GM18520 (cell line): ENCODE measurements around the gene ACBD6.
"Not testable (repeated sequence)": the region's sequence is repeated elsewhere in the genome, so short reads cannot be mapped to it uniquely, and the experiment has no call there.

Experiments
- ATAC-seq: cut with Tn5 transposase; IDR thresholded peaks from one replicate; pipeline ENCODE4 v1.9.1; 2021; ENCODE audit not compliant: unreplicated experiment

ACBD6 gene

DNA sequence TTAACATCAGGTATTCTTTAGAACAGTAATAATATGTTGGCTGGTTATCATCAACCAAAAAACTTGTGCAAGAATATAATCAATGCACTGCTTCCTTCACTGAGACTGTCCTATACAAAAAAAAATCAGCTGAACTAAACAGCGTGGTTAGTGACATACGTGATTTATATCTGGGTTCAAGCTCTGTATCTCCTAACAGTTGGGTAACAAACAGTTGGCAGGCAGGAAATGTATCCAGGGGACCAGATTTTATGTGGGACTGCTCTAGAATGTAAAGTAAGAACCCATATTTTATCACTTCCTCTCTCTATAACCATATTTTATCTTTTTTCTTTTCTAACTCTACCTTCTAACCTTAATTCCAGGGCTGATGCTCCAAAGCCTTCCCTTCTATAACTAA lies 8.0 kb downstream of the ACBD6 start:
- ATAC-seq = no peak

DNA sequence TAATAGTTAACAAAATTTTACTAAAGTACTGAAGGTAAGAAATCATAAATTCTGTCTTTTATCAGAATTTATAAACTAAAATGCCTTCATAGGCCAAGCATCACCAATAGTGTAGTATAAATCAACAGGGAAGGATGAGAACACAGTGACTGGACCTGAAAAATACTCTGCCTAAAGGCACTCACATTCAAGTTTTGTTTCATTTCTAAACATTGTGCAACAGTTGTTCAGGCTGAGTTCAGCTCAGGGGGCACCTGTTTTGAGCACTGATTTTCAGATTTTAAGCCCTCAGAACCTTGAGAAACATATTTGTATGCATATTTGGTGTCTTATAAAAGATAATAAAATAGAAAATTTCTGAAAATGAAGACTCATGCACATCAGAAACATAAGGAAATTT lies 12.4 kb downstream of the ACBD6 start:
- no peak for ATAC-seq

DNA sequence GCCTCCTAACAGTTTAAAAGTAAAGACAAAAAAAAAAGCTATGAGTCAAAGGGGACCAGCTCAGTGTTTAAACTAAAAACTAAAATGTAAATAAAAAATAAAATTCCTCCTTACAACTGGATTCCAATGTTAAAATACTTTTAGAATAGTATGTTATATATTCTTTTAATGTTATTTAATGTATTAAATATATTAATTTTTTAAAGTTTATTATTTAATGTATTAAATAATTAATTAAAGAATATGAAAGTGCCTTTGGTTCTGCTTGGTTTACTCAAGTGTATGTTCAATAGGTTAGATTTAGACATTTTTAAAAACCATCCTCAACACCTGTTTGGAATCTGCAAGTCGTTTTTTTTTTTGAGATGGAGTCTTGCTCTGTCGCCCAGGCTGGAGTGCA lies 13.1 kb downstream of the ACBD6 start:
- no peak for ATAC-seq

DNA sequence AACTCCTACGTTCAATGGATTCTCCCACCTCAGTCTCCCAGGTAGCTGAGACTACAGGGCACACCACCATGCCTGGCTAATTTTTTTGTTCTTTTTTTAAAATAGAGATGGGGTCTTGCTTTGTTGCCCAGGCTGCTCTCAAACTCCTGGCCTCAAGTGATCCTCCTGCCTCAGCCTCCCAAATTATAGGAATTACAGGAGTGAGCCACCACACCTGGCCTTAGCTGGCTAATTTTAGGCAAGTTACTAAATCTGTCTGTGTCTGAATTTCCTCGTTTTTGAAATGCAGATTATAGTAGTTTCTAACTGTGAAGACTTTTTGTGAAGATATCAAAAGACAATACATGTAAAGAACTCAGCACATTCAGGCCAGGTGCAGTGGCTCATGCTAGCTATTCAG lies 13.7 kb downstream of the ACBD6 start:
- no peak for ATAC-seq

DNA sequence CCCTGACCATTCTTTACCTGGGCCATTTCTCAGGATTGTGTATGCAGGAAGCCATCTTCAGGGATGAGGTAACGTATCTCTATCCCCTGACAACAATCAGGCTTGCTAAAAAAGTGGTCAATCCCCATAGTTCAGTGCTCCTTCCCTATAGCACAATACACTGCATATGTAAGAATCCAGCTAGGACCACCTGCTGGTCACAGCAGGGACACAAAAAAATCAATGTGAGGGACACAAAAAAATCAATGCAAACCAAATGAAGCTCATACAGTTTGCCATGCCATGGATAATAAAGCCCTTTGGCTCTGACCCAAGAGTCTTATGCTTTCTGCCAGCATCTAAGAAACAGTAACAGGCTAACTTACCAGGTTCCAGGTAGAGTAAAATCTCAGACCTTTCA lies 16.3 kb downstream of the ACBD6 start:
- ATAC-seq = no peak

DNA sequence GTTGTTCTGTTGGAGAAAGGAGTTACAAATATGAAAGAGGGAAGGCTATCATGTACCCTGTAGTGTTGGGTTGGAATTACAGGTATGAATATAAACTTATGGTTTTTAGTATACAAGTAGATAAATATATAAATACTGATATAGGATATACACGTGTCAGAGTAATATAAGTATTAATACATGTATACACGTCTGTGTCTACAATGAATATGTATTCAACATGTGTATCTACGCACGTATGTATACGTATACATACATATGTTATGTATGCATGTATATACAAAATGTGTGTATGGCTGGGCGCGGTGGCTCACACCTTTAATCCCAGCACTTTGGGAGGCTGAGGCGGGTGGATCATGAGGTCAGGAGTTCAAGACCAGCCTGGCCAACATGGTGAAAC lies 17.9 kb downstream of the ACBD6 start:
- ATAC-seq = no peak

DNA sequence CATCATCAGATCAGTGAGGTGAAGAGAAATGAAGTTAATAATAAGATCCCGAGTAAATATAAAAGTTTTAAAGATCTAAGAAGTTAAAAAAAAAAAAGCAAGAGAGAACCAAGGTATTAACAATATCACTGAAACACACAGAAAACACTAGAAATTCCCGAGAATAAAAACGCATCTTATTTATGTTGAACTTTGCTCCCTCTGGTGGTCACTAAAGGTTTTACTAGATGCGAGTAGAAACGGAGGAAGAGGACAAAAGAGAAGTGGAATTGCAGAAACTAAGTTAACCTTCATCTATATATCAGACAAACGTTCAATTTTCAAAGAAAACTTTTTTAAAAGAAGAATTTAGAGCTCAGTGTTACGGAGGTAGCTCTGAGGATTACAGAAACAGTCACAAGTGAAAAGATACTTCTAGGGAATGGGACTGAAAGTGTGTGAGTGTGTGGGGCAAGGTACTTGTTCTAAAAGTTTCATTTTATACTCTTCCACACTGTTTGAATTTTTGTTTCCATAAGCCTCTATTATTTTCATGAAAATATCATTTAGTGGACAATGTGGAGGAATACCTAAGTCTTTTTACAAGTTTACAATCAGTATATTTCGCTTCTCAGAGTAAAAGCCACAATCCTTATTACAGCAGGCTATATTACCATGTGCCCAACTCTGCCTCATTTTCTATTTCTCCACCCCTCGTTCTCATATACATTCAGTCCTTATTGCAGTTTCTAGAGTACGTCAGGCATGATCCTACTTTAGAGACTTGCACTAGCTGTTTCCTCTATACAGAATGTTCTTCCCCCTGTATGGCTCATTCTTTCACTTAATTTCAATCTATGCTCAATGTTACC lies 19.7 kb downstream of the ACBD6 start:
- ATAC-seq = no peak

DNA sequence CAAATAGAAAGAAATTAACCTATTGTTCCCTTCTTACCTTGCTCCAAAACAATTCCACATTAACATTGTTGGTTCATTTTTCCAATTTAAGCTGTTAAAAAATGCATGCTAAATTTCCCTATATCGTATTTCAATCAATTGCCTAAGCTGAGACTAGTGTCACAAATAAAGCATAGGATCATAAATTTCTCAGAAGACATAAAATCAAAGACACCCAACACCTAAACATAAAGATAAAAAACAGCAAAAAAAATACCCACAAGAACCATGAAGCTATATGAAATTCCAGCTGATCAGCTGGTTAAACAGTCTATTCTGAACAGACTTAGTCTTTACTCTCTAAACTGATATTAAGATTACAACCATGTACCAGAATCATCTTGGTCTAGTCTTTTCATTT lies 32.3 kb downstream of the ACBD6 start:
- no peak for ATAC-seq

DNA sequence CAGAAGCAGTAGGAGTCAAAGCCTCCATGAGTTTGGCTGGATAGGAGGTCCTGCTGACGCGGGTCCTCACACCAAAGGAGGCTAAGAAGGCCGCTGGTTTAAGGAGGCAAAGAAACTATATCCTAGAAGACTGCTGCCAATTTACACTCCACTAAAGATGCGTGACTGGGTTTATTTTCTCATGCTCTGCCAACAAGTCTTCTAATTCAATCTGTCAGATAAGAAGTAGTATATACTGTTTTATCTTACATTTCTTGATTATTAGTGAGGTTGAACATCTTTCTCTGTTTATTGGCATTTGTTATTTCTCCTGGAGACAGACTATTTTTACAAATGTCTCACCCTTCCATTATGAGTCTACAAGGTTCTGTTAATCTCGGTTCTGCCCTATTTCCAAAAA lies 34.1 kb downstream of the ACBD6 start:
- ATAC-seq = no peak

DNA sequence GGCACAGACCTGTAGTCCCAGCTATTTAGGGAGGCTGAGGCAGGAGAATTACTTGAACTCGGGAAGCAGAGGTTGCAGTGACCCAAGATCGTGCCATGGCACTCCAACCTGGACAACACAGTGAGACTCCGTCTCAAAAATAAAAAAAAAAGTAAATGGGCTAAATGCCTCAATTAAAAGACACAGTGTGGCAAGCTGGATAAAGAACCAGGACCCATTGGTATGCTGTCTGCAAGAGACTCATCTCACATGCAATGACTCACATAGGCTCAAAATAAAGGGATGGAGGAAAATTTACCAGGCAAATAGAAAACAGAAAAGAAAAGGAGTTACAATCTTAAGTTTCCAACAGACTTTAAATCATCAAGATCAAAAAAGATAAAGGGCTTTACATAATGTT lies 40.3 kb downstream of the ACBD6 start:
- ATAC-seq = no peak

DNA sequence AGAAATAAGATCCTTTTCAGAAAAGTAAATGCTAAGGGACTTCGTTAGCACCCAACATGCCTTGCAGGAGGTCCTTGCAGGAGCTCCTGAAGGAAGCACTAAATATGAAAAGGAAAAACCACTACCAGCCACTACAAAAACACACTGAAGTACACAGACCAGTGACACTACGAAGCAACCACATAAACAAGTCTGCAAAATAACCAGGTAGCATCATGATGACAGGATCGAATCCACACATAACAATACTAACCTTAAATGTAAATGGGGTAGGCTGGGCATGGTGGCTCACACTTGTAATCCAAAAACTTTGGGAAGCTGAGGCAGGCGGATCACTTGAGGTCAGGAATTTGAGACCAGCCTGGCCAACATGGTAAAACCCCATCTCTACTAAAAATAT lies 40.7 kb downstream of the ACBD6 start:
- not testable (repeated sequence) for ATAC-seq

DNA sequence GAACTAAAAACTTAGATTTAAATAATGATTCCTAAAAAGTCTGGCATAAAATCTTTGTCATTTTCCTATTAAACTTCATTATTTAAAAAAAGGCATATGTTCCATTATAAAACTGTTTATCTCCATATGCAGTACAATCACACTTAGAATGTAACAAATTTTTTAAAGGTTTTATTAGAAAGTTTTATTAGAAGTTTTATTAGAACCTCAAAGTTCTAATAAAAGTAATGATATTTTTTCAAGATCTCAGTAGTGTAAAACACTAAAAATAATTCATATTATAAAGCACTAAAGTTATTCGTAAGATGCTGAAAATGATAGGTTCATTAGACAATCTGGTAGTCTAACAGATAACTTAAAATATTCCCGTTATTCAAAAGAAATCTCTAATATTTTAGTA lies 43.6 kb downstream of the ACBD6 start:
- ATAC-seq = no peak

DNA sequence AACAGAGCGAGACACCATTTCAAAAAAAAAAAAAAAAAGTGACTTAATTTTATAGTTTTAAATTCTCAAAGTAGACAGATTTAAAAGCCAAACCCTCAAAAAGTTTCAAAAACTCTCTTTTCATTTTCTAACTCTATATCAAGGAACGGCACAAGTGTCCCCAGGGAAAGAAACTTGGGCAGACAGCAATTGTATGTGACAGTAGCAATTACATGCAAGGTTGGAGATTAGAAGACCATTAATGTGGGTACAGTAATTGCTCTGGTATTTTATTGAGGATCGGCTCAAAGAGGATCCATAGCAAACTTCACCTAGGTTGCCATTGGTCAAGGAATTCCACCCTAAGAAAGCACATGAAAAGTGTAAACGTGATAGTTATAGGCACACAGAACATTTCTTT lies 46.2 kb downstream of the ACBD6 start:
- ATAC-seq = no peak

DNA sequence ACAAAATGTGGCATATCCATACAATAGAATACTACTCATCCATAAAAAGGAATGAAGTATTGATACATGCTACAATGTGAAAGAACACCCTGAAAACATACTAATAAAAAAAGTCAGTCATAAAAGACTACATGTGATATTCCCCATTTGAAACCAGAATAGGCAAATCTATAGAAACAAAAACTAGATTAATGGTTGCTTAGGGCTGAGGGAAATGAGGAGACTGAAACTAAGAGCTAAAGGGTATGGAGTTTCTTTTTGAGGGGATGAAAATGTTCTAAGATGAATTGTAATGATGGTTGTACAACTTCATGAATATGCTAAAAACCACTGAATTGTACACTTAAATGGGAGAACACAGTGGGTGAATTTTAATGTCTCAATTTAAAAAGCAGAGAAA lies 50.9 kb downstream of the ACBD6 start:
- ATAC-seq = no peak

DNA sequence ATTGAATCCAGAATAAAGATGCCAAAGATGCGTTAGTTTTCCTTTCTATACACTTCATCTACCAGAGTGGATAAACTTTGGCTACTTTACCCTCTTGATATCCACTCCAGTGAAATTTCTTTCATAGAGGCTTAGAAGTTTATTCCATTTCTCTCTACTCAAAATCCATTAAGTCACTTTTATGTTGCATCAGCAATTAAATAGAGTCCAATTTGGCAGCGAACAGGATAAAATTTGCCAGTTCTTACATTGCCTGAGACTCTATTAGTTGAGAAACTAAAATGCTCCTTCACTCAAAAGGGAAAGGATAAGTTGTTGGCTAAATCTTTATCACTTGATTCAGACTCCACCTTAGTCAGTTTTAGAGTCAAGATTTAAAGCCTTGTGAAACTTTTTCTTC lies 57.9 kb downstream of the ACBD6 start:
- no peak for ATAC-seq

DNA sequence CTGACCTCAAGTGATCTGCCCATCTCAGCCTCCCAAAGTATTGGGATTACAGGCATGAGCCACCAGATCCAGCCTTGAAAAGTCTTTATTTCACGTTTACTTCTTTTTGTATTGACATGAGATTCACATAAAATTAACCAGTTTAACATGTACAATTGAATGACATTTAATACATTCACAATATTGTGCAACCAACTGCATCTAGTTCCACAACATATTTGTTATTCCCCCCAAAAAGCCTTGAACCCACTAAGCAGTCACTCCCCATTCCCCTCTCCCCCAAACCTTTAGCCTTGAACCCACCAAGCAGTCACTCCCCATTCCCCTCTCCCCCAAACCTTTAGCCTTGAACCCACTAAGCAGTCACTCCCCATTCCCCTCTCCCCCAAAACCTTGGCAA lies 62.0 kb downstream of the ACBD6 start:
- ATAC-seq = no peak

DNA sequence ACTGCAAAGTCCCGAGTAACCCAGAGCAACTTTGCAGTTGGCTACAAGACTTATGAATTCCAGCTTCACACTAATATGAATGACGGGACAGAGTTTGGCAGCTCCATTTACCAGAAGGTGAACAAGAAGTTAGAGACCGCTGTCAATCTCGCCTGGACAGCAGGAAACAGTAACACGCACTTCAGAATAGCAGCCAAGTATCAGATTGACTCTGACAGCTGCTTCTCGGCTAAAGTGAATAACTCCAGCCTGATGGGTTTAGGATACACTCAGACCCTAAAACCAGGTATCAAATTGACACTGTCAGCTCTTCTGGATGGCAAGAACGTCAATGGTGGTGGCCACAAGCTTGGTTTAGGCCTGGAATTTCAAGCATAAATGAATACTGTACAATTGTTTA lies 66.8 kb downstream of the ACBD6 start:
- ATAC-seq = no peak

DNA sequence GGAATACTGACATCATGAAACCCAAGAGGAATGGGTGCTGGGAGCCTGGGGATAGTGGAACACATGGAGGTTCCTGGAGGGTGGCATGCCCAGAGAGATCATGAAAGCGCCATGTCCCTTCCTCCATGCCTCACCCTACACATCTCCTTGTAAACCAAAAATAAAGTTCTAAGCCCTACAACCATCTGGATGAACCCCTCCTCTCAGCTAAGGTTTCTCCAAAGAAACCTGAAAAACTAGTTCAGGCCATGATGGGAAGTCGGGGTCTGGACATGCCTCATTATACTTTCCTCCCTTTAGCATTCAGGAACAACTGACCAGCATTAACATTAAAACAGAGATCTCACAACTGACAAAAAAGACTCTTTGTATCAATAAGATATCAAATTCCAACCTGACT lies 68.5 kb downstream of the ACBD6 start:
- no peak for ATAC-seq

DNA sequence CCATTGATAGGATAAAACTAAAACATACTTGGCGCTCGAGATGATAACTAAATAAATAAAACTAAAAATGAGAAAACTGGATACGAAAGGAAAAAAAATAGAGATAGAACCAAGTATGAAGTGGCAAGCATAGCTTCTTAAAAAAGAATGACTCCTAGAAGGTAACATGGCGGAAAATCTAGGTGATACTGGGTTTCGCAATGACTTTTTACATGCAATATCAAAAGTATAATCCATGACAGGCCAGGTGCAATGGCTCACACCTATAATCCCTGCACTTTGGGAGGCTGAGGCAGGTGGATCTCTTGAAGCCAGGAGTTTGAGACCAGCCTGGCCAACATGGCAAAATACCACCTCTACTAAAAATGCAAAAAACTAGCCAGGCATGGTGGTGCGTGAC lies 70.7 kb downstream of the ACBD6 start:
- no peak for ATAC-seq

DNA sequence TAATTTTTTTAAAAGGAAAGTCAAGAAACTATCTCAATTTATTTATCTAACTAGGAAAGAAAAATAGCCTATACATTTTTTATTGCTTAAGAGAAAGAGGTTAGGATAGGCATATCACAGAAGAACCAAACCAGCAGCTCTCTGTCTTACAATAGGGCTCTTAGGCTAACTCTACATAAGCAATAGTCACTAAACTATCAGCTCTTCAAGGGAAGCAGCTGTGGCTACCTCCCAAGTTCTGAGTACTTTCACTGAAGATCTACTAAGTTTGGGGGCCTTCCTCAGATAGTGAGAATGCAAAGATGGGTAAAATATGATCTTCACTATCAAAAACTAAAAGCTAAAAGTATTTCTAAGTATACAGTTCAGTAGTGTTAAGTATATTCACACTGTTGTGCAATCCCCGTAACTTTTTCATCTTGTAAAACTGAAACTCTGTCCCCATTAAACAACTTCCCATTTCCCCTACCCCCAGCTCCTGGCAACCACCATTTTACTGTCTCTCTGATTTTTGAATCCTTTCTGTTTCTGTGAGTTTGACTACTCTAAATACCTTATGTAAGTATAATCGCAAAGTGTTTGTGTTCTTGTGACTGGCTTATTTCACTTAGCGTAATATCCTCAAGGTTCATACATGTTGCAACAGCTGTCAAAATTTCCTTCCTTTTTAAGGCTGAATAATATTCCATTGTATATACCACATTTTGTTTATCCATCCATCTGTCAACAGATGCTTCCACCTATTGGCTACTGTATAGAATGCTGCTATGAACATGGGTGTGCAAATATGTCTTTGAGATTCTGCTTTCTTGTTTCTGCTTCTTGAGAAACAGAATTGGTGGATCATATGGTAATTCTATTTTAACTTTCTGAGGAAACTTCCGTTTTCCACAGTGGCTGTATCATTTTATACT lies 73.3 kb downstream of the ACBD6 start:
- ATAC-seq = no peak

DNA sequence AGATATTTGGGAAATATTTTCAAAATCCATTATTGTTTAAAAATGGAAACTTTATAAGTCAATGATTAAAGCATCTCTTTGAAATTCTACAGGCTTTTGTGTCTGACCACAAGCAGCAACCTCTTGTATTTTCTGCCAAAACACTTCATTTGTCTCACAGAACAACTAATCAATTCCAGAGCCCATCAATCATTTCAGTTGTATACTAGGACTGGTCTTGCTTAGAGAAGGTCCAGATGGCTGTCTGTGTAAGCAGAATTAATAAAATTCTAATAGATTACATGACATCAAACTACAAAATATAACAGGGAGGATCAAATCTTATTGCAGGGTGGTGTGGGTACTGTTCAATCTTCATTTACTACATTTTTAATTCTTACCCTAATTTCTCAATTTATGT lies 76.4 kb downstream of the ACBD6 start:
- ATAC-seq = no peak

DNA sequence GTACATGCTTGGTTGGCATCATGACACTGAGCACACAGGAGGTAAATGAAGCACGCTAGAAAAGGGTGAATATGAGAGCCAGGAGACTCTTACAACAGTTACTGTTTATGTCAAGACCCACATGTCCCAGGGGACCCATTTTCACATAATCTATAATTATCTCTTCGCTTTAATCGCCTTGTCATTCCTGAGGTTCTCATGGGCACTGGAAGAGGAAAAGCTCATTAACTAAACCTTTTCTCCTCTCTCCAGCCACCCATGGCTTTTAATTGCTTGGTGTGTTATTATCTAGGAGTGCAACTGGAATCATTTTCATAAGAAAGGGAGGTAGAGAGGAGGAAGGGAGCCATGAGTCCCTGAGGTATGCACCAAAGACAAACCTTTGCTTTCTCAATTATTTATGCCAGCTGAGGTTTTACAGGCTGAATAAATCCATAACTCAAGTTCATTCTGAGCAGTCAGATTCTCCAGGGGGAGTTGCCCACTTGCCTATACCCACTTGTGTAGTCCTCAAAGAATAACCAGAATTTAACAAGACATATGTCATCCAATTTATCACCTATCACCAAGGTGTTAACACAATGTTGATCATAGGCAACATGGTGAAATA lies 77.4 kb downstream of the ACBD6 start:
- no peak for ATAC-seq
